Nucleus accumbens (tissue), 56 donors: ENCODE results near the gene PHLDA2.

Experiments
- DNase-seq, 56 donors: peaks; one replicate each; lab custom pipeline; 2025; lab: John Stamatoyannopoulos, UW

PHLDA2 gene

GRCh38 chr11:2928605-2929530 lies at the start of gene PHLDA2:
Gene PHLDA2 (minus strand): TSS chr11:2929420. CDS start chr11:2929364, 56 bp downstream.
- peak in 1 of 56 donors; percentile 18 for DNase-seq

GRCh38 chr11:2977113-2977512 lies 47.9 kb upstream of the PHLDA2 start:
- no peak for DNase-seq

GRCh38 chr11:2976294-2977063 lies 47.3 kb upstream of the PHLDA2 start:
- no peak for DNase-seq

- DNase-seq: peak in 30 of 56 donors; percentile 5 to 61 (median 30)
Observed at GRCh38 chr11:2975594-2975993, 46.4 kb upstream of the PHLDA2 start.

GRCh38 chr11:2974272-2974671 lies 45.1 kb upstream of the PHLDA2 start:
- no peak for DNase-seq

GRCh38 chr11:2968341-2968900 lies 39.2 kb upstream of the PHLDA2 start:
- DNase-seq: no peak

GRCh38 chr11:2964782-2965181 lies 35.6 kb upstream of the PHLDA2 start:
- DNase-seq: no peak

GRCh38 chr11:2963761-2964160 lies 34.5 kb upstream of the PHLDA2 start:
- no peak for DNase-seq

GRCh38 chr11:2963112-2963754 lies 34.0 kb upstream of the PHLDA2 start:
- DNase-seq: no peak

- DNase-seq: no peak
Observed at GRCh38 chr11:2961080-2961479, 31.9 kb upstream of the PHLDA2 start.

GRCh38 chr11:2960139-2960538 lies 30.9 kb upstream of the PHLDA2 start:
- DNase-seq: no peak

GRCh38 chr11:2958251-2958650 lies 29.0 kb upstream of the PHLDA2 start:
- DNase-seq: no peak

GRCh38 chr11:2955906-2956476 lies 26.8 kb upstream of the PHLDA2 start:
- no peak for DNase-seq

- no peak for DNase-seq
Observed at GRCh38 chr11:2954263-2954662, 25.0 kb upstream of the PHLDA2 start.

GRCh38 chr11:2952290-2952689 lies 23.1 kb upstream of the PHLDA2 start:
- no peak for DNase-seq

- DNase-seq: no peak
Observed at GRCh38 chr11:2951231-2952110, 22.3 kb upstream of the PHLDA2 start.

- no peak for DNase-seq
Observed at GRCh38 chr11:2950825-2951224, 21.6 kb upstream of the PHLDA2 start.

- no peak for DNase-seq
Observed at GRCh38 chr11:2949920-2950319, 20.7 kb upstream of the PHLDA2 start.

GRCh38 chr11:2947744-2948143 lies 18.5 kb upstream of the PHLDA2 start:
- DNase-seq: no peak
